ENCODE results near the gene MEGF11.

The MEGF11 gene

DNA sequence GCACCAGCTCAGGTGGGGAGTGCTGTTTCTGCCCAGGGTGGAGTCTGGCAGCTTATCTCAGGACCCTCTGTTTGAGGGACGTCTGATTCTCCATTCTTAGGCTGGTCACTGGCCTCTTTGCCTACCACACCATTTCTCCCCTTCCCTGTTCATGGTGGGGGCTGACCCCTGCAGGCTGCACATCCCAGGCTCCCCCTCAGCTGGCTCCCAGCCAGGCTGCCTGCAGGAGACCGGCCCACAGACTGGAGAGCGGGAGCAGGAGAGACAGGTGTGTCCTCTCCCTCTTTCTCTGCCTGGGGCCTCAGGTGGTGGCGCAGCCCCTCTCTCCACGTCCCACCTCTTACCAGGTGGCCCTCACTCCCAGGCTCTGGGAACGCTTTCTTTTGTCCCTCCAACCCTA is 323.4 kb downstream of the MEGF11 start:
- no peak for FAIRE-seq

DNA sequence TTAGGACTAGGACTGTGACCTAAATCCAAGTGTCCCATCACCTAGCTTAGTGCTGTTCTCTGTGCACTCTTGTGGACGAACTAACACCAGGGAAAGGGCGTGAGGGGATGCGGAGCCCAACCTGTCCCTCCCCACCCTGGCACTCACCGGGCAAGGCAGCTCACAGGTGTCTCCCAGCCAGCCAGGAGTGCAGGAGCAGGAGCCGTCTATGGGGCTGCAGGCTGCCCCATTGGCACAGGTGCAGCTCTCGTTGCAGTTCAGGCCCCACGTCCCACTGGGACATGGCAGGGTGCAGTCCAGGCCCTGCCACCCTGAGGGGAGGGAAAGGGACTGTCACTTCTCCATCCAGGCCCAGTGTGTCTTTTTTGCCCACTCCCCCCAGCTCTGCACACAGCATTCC is 324.0 kb downstream of the MEGF11 start:
- no peak for FAIRE-seq

DNA sequence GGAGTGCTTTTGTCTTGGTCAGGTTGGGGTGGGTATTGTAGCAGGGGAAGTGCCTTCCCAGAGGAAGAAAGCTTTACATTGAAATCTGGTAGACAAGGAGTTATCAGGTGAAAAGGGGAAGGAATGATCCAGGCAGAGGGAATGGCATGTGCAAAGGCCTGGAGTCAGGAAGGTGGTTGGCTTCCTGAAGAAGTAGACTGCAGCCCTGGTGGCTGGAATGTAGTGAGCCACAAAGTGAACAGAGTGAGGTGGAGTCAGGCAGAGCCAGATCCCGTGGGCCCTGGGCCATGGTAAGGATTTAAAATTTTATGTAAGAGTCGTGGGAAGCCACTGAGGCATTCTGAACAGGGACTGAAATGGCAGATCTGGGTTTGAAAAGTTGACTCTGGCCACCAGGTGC is 326.0 kb downstream of the MEGF11 start:
- FAIRE-seq: no peak

GRCh38 chr15:65926899-65927298 is 326.7 kb downstream of the MEGF11 start:
- no peak for FAIRE-seq

- no peak for FAIRE-seq
Measured at GRCh38 chr15:65926459-65926858, 327.1 kb downstream of the MEGF11 start.

GRCh38 chr15:65925338-65925737 is 328.2 kb downstream of the MEGF11 start:
- no peak for FAIRE-seq

- FAIRE-seq: no peak
Measured at GRCh38 chr15:65924004-65924403, 329.5 kb downstream of the MEGF11 start.

- FAIRE-seq: no peak
Measured at GRCh38 chr15:65923264-65923663, 330.3 kb downstream of the MEGF11 start.

GRCh38 chr15:65922621-65923020 is 330.9 kb downstream of the MEGF11 start:
- no peak for FAIRE-seq

DNA sequence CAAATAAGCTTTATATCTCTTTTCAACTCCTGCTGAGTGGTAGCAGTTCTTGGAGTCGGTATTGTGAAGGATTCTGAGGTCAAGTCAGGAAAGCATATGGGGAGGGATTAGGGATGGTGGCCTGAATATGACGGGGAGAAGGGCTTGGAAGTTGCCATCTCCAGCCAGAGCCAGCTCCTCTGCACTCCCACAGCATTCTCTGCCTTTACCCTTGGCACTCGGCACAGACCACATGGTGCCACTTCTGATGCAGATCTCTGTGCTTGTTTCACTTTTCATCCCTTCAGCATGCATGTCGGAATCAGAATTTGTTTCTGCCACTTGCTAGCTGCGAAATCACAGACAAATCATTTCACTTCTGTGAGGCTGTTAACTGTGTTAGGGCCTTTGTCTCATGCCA is 331.8 kb downstream of the MEGF11 start:
- no peak for FAIRE-seq

DNA sequence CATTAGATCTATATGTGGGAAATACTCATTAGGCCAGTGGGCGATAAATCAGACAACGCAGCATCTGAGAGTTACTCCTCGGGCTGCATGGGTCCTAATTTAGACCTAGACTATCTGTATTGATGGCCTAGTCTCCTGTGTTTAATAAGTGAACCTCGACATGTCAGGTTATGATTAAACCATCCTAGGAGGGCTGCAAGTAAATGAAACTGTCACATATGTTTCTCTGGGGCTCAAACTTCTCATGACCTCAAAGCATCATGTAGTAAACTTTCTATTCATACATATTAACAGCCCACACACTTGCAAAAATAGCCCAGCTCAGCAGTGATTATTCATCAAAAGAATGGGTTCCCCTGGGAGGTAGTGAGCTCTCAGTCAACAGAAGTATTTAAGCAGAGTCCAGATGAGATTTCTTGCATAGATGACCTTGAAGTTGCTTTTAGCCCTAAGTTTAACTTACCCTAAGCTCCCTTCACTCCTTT is 332.7 kb downstream of the MEGF11 start:
- no peak for FAIRE-seq

DNA sequence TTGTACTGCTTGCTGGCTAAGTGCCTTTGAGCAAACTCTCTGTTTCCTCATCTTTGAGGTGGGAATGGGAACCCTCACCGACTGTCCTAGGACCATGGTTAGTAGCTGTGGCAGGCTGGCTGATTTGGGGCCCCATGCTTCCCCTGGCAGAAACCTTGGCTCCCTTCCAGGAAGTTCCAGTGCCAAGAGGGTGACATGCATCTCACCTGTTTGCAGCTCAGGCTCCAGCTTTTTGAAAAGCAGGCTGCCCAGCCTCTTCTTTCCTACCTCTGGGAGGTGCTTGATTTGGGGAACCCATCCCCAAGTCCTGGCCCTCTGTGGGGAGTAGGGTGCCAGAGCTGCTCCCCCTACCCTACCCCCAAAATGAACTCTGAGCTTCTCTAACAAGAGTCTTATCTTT is 333.4 kb downstream of the MEGF11 start:
- FAIRE-seq: no peak

GRCh38 chr15:65919353-65919752 is 334.2 kb downstream of the MEGF11 start:
- FAIRE-seq: no peak

DNA sequence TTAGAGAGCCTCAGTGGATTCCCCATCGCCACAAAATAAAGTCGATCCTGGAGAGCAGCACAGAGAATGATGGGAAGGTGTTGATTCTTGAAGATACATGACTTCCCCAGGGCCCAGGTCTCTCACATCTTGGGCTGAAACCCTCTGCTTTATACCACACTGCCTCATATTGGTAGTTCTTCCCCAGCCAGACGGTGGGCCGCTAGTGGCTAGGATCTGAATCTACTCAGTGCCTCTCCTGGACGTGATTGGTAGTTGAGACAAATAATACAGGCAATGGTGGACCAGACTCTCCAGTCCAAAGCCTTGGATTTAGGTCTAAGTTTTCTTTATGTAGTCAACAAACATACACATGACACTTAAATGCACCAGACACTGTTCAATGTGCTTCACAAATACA is 334.6 kb downstream of the MEGF11 start:
- no peak for FAIRE-seq

DNA sequence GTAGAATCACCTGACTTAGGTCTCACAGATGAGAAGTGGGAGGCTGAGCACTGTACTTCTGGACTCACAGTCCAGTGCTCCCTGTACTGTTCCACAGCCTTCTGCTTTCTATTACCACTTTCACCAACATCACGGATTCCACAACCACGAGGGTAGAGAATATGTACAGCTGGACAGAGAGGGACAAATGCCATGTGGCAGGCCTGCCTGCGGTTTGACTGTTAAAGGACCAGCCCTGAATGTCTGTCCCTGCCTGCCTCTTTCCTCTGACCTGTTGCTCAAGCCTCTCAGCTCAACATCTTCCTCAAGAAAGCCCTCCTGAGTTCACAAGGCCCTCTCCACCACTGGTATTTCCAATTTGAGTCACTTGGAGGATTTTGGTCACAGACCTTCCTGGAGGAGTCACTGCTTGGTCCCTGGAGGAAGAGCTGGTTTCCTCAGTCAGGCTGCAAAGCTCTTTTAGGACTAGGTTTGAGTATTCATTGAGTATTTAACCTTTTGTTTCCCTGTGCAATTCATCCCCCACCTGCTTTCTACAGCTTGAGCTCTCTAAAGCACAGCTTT is 335.1 kb downstream of the MEGF11 start:
- no peak for FAIRE-seq

- FAIRE-seq: no peak
Measured at GRCh38 chr15:65917936-65918335, 335.6 kb downstream of the MEGF11 start.

DNA sequence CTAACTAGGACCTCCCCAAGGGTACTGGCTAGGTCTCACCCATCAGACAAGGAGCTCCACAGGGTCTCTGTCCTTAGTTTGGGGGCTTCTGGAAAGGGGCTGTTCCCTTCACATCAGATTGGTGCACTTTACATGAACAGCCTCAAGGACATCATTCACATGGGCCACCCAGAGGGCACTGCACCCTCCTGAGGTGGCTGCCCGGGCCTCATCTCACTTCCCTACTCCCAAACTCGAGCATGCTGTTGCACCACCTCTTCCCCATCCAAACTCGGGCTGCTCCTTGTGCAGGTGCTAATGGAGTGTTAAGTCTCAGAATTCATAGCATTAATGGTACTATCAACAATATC is 336.2 kb downstream of the MEGF11 start:
- no peak for FAIRE-seq

DNA sequence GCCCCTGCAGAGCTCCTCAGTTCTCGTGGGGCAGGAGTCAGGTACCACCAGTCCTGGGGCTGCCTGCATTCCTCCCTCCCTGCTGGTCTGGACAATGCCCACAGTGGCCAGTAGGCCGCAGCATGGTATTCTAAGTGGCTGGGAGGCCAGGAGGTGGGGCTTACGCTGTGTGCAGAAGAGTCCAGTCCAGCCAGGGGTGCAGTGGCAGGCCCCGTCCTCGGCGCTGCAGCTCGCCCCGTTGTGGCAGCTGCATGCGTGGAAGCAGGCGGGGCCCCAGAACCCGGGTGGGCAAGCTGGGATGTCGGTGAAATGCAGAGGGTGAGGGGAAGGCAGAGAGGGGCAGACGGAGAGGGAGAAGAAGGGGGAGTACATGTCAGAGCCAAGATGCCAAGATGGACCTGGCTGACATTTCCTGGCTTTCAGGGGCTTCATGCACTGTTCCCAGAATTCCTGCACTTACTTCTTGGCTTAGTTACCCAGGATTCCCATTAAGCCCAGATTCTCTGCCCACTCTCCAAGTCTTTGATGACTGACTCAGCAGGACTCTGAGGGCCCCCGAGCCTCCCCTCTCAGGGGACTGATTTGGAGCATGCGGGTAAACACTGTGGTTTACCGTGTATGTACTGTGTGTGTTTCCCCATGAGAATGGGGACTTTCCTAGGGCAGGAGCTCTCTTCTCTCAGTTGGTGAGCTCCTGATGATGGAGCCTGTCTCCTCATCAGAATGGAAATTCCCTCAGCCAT is 336.7 kb downstream of the MEGF11 start:
- no peak for FAIRE-seq

DNA sequence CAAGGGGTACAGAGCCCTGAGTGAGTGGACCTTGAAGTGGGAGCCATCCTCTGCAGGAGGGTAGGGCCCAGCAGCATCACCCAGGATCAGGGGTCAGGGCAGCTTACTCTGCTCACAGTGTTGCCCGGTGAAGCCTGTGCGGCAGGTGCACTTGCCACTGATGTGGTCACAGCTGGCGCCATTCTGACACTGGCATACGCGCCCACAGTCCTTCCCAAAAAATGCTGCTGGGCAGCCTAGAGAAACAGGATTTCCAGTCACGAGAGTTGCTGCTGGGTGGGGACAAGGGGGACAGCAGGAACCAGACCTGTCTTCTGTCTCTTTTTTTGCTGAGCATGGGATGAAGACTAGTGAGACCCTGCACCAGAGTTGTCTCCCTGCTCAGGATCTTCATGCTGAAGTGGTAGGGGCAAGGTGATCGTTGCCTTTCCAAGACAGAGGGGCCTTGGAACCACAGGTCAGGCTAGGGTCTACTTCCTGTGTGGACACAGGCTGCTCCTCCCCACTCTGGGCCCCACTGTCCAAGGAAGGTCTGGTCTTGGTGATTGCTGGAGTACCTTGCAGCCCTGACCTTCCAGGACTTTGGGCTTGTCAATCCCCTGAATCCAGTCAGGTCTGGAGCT is 337.4 kb downstream of the MEGF11 start:
- no peak for FAIRE-seq

GRCh38 chr15:65914981-65915925 is 338.3 kb downstream of the MEGF11 start:
- FAIRE-seq: no peak

DNA sequence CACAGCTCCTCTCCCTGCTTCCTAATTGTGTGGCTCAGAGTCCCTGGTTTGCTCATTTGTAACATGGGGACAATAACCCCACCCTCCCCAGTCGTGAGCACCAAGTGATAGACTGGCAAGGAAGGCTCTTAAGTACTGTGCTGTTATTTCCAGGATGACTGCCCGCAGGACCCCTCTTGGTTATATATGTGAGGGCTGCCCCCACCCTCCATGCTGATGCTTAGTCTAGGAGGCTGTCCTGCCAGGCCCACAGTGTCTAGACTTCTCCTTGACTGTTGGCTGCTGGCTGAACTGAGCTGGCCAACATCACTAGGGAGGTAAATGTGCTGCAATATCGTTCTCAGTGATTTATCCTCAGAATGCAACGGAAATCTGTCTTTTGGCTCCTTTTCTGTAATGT is 339.2 kb downstream of the MEGF11 start:
- FAIRE-seq: no peak

GRCh38 chr15:65913631-65914199 is 339.8 kb downstream of the MEGF11 start:
- no peak for FAIRE-seq

DNA sequence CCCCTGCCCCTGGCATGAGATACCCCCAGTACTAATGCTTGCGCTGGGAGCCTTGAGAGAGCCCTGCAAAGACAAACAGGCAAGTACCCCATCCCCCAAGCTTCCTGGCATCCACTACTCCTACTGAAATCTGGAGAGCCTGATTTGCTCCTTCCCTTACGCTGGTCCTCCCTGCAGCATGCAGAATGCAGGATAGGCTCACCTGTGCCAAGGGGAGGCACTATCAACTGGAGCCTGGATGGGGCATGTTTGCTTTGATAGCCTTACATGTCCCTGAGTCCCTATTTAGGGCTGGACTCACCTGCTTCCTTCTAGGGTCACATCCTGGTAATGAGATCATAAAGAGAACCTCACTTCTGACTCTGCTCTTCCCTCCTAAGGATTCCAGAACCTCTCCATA is 341.3 kb downstream of the MEGF11 start:
- FAIRE-seq: no peak
